Suprapubic skin (tissue), 4 donors: Measurements from ENCODE around the gene TOMM40. TPM values are rescaled to one million over a fixed set of nuclear protein-coding genes. Genes with fewer than 3 reads are reported as not detected.

Experiments used
- DNase-seq, 2 donors: peaks; one replicate each; pipeline ENCODE4 v3.0.0-alpha.2; 2019; ENCODE audit warnings: low spot score in 2 of 2
- H3K27ac ChIP-seq: fragments of 200-600 bp; sonication (generic); one replicate; pipeline ENCODE4 v1.5.1; 2019
- H3K27me3 ChIP-seq: fragments of 200-600 bp; sonication (generic); one replicate; pipeline ENCODE4 v1.5.1; 2019
- H3K36me3 ChIP-seq: fragments of 200-600 bp; sonication (generic); one replicate; pipeline ENCODE4 v1.5.1; 2019
- H3K4me1 ChIP-seq: fragments of 200-600 bp; sonication (generic); one replicate; pipeline ENCODE4 v1.5.1; 2019
- H3K4me3 ChIP-seq: fragments of 200-600 bp; sonication (generic); one replicate; pipeline ENCODE4 v1.5.1; 2019; ENCODE audit warnings: mild to moderate bottlenecking
- H3K9me3 ChIP-seq: fragments of 200-600 bp; sonication (generic); one replicate; pipeline ENCODE4 v1.5.1; 2019
- EP300 ChIP-seq: sonication (generic); formaldehyde crosslinking; IDR thresholded peaks from one replicate; pipeline ENCODE4 v1.6.1; 2017; ENCODE audit warnings: antibody characterized with exemption
- POLR2A ChIP-seq, 2 donors: fragments of 450-650 bp; IDR thresholded peaks; one replicate each; pipeline ENCODE4 v1.6.1; 2017; ENCODE audit warnings: antibody characterized with exemption in 2 of 2, mild to moderate bottlenecking in 2 of 2, moderate library complexity in 2 of 2
- POLR2AphosphoS5 ChIP-seq, 3 donors: sonication (generic); formaldehyde crosslinking; IDR thresholded peaks; one replicate each; pipeline ENCODE4 v1.6.1; 2017; ENCODE audit warnings: antibody characterized with exemption in 3 of 3
- WGBS: methylation state at CpG from one replicate; pipeline ENCODE4 v1.1.5; 2018; 5-methylcytosine and 5-hydroxymethylcytosine counted together
- total RNA-seq, 4 donors: library from RNA; depleted of rRNA; stranded (reverse); fragments of >200 nt; gene quantifications; one replicate each; pipeline ENCODE4 v1.1.0, GENCODE V29; 2016
- TF ChIP-seq, protein P1 (sequence below), 2 donors: fragments of 200-600 bp in 1 of 2; fragments of 450-650 bp in 1 of 2; sonication (generic) in 1 of 2; IDR thresholded peaks; one replicate each; pipeline ENCODE4 v1.5.1; 2016 to 2019; ENCODE audit warnings: antibody characterized with exemption in 2 of 2, mild to moderate bottlenecking in 1 of 2, moderate library complexity in 1 of 2

The TOMM40 gene
- total RNA-seq, 4 donors from 2014 or later: 32.7 to 51.9 (median 47.1) TPM

DNA sequence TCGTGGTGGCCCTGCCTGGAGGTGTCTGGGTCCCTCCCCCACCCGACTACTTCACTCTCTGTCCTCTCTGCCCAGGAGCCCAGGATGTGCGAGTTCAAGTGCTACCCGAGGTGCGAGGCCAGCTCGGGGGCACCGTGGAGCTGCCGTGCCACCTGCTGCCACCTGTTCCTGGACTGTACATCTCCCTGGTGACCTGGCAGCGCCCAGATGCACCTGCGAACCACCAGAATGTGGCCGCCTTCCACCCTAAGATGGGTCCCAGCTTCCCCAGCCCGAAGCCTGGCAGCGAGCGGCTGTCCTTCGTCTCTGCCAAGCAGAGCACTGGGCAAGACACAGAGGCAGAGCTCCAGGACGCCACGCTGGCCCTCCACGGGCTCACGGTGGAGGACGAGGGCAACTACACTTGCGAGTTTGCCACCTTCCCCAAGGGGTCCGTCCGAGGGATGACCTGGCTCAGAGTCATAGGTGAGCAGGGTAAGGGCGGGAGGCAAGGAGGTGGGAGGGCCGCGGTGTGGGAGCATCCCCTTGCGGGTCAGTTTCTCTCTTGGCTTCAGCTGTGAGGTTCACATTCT lies 25.8 kb upstream of the TOMM40 start:
- Histone ChIP-seq H3K27me3 (no peaks in the 10 kb centered on the region), H3K36me3 (peaks cover 17% of the 10 kb centered on the region), H3K4me3 (no peak overlapping the region), H3K9me3 (no peaks in the 10 kb centered on the region), H3K4me1 (peaks cover 8% of the 10 kb centered on the region), H3K27ac (no peak overlapping the region)
- TF ChIP-seq POLR2AphosphoS5 (IDR thresholded peaks at IDR 0.05) (no peak), EP300 (no peak), POLR2A (IDR thresholded peaks at IDR 0.05) (no peak)
- TF ChIP-seq, protein P1, sequence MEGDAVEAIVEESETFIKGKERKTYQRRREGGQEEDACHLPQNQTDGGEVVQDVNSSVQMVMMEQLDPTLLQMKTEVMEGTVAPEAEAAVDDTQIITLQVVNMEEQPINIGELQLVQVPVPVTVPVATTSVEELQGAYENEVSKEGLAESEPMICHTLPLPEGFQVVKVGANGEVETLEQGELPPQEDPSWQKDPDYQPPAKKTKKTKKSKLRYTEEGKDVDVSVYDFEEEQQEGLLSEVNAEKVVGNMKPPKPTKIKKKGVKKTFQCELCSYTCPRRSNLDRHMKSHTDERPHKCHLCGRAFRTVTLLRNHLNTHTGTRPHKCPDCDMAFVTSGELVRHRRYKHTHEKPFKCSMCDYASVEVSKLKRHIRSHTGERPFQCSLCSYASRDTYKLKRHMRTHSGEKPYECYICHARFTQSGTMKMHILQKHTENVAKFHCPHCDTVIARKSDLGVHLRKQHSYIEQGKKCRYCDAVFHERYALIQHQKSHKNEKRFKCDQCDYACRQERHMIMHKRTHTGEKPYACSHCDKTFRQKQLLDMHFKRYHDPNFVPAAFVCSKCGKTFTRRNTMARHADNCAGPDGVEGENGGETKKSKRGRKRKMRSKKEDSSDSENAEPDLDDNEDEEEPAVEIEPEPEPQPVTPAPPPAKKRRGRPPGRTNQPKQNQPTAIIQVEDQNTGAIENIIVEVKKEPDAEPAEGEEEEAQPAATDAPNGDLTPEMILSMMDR (IDR thresholded peaks at IDR 0.05): no peak
- no peak for DNase-seq
- WGBS: 92% methylated on average over 16 of the region's 27 CpGs

DNA sequence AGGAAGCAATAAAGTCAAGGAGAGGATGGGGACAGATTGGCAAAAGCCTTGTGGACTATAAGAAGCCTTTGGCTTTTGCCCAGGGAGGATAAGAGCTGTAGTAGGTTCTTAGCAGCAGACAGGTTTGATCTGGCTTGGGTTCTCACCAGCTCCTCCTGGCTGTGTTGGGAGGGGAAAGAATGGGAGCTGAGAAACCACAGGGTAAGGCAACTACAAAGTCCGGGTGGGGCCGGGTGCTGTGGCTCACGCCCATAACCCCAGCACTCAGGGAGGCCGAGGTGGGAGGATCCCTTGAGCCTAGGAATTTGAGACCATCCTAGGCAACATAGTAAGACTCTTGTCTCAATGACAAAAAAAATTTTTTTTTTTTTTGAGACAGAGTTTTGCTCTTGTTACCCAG lies 24.4 kb upstream of the TOMM40 start:
- WGBS: 65% methylated on average over 4 of the region's 4 CpGs
- Histone ChIP-seq H3K4me1 (peaks cover 8% of the 10 kb centered on the region), H3K36me3 (peaks cover 26% of the 10 kb centered on the region), H3K27me3 (no peaks in the 10 kb centered on the region), H3K4me3 (no peak overlapping the region), H3K27ac (no peak overlapping the region), H3K9me3 (no peaks in the 10 kb centered on the region)
- DNase-seq: no peak
- TF ChIP-seq EP300 (no peak), POLR2AphosphoS5 (IDR thresholded peaks at IDR 0.05) (no peak), POLR2A (IDR thresholded peaks at IDR 0.05) (no peak)
- TF ChIP-seq, protein P1 (IDR thresholded peaks at IDR 0.05): no peak

- H3K36me3 ChIP-seq: peaks cover 35% of the 10 kb centered on the region
These were observed 23.5 kb upstream of the TOMM40 start for GRCh38 chr19:44867578-44867977.

DNA sequence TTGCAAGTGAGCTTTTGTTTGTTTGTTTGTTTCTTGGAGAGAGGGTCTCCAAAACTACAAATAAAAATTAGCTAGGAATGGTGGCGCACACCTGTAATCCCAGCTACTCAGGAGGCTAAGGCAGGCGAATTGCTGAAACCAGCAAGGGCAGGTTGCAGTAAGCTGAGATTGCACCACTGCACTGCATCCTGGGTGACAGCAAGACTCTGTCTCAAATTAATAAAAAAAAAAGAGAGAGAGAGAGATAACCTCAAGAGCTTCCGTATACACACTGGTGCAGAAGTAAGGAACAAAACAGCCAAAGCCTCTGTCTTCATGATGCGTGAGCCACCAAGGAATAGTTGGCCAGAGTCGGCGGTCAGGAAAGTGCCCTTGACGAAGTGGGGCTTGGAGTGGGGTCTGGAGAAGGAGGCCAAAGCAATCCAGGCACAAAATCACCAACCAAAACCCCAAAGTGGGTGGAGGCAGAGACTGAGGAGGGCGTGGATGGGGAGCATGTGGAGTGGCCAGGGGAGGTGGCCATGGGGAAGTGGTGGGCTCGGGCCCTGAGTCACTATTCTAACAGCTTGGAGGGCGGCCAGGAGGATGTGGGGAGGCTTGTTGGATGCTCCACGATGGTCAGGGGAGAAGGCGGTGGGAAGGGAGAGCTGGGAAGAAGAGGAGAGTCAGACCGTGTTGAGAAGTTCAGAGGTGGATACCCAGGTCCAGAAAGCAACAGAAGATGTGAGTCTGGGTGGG lies 21.2 kb upstream of the TOMM40 start:
- no peak for DNase-seq
- H3K27me3 ChIP-seq: no peaks in the 10 kb centered on the region
- H3K4me3 ChIP-seq: no peak overlapping the region
- H3K27ac ChIP-seq: peak overlapping the region; percentile 2
- peaks cover 57% of the 10 kb centered on the region for H3K36me3 ChIP-seq
- WGBS: 72% methylated on average over 13 of the region's 13 CpGs
- TF ChIP-seq POLR2A (IDR thresholded peaks at IDR 0.05) (no peak), POLR2AphosphoS5 (IDR thresholded peaks at IDR 0.05) (no peak), EP300 (no peak)
- TF ChIP-seq, protein P1 (IDR thresholded peaks at IDR 0.05): no peak
- no peaks in the 10 kb centered on the region for H3K9me3 ChIP-seq
- peaks cover 8% of the 10 kb centered on the region for H3K4me1 ChIP-seq

More at GRCh38 chr19:44867578-44867977, 23.5 kb upstream of the TOMM40 start:
- TF ChIP-seq POLR2AphosphoS5 (IDR thresholded peaks at IDR 0.05) (no peak), POLR2A (IDR thresholded peaks at IDR 0.05) (no peak)
- TF ChIP-seq, protein P1 (IDR thresholded peaks at IDR 0.05): no peak
- no peaks in the 10 kb centered on the region for H3K27me3 ChIP-seq
- DNase-seq: no peak
- no peak overlapping the region for H3K4me3 ChIP-seq
- 87% methylated on average over 12 of the region's 12 CpGs for WGBS
- no peak overlapping the region for H3K27ac ChIP-seq
- H3K4me1 ChIP-seq: peaks cover 8% of the 10 kb centered on the region
- H3K9me3 ChIP-seq: no peaks in the 10 kb centered on the region

DNA sequence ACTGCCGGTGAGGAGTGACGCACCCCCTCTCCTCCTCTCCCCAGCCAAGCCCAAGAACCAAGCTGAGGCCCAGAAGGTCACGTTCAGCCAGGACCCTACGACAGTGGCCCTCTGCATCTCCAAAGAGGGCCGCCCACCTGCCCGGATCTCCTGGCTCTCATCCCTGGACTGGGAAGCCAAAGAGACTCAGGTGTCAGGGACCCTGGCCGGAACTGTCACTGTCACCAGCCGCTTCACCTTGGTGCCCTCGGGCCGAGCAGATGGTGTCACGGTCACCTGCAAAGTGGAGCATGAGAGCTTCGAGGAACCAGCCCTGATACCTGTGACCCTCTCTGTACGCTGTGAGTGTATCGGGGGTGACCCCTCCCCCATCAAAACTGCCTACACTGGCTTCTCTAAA lies 19.2 kb upstream of the TOMM40 start:
- Histone ChIP-seq H3K27me3 (no peaks in the 10 kb centered on the region), H3K36me3 (peaks cover 66% of the 10 kb centered on the region), H3K4me1 (peaks cover 3% of the 10 kb centered on the region), H3K9me3 (no peaks in the 10 kb centered on the region), H3K4me3 (no peak overlapping the region), H3K27ac (no peak overlapping the region)
- no peak for DNase-seq
- TF ChIP-seq POLR2A (IDR thresholded peaks at IDR 0.05): no peak
- TF ChIP-seq, protein P1 (IDR thresholded peaks at IDR 0.05): no peak
- no peak for TF ChIP-seq POLR2AphosphoS5 (IDR thresholded peaks at IDR 0.05)
- TF ChIP-seq EP300: no peak
- 90% methylated on average over 4 of the region's 14 CpGs for WGBS
